Measurements from ENCODE around the gene TDRD7. TPM values are rescaled to one million over a fixed set of nuclear protein-coding genes. Genes with fewer than 3 reads are reported as not detected.

Gene TDRD7
- 1 to 10 TPM; 3.7 to 4.0 TPM for total RNA-seq

- Mint-ChIP-seq H3K9me3 (no peaks in the 10 kb centered on the region), H3K4me3 (peak within 1 kb of the TSS; percentile 84), H3K27ac (peak within 1 kb of the TSS; percentile 81), H3K4me1 (ENCODE audit: low read depth) (peaks cover 21% of the 10 kb centered on the region), H3K27me3 (peaks cover 19% of the 10 kb centered on the region), H3K36me3 (ENCODE audit: low read depth) (no peaks in the 10 kb centered on the region)
- TF ChIP-seq, protein P1, sequence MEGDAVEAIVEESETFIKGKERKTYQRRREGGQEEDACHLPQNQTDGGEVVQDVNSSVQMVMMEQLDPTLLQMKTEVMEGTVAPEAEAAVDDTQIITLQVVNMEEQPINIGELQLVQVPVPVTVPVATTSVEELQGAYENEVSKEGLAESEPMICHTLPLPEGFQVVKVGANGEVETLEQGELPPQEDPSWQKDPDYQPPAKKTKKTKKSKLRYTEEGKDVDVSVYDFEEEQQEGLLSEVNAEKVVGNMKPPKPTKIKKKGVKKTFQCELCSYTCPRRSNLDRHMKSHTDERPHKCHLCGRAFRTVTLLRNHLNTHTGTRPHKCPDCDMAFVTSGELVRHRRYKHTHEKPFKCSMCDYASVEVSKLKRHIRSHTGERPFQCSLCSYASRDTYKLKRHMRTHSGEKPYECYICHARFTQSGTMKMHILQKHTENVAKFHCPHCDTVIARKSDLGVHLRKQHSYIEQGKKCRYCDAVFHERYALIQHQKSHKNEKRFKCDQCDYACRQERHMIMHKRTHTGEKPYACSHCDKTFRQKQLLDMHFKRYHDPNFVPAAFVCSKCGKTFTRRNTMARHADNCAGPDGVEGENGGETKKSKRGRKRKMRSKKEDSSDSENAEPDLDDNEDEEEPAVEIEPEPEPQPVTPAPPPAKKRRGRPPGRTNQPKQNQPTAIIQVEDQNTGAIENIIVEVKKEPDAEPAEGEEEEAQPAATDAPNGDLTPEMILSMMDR (IDR thresholded peaks at IDR 0.05) = peak; percentile 99
- DNase-seq (peak; percentile 86), ATAC-seq (peak; percentile 89)
- POLR2A ChIA-PET = interaction anchor here (1.4 kb wide), 1 partner anchor 35 kb away, joined by 3 read pairs; no protein-coding TSS in a partner anchor
- CTCF ChIA-PET = interaction anchor here (0.8 to 10.4 kb wide), 15 partner anchors 10 to 556 kb away, joined by 3 to 55 read pairs (median 5); partner anchors contain the start of genes NCBP1, TMOD1 and TSTD2
- intact Hi-C loops (cut with micrococcal nuclease) = loop anchor here (5.0 kb wide), 2 partner anchors 90 to 185 kb away; partner anchors contain the start of gene TMOD1
Measured at GRCh38 chr9:97411789-97412625, at the start of gene TDRD7. Gene TDRD7 (plus strand): TSS chr9:97412096. CDS start chr9:97428466, 16,370 bp downstream.

GRCh38 chr9:97362777-97363545 is 48.9 kb upstream of the TDRD7 start:
- Mint-ChIP-seq H3K27me3 (no peaks in the 10 kb centered on the region), H3K27ac (no peak overlapping the region), H3K36me3 (ENCODE audit: low read depth) (peaks cover 2% of the 10 kb centered on the region), H3K4me3 (no peak overlapping the region), H3K9me3 (no peaks in the 10 kb centered on the region), H3K4me1 (ENCODE audit: low read depth) (peaks cover 3% of the 10 kb centered on the region)
- CTCF ChIA-PET = interaction anchor here (2.3 kb wide), 1 partner anchor 506 kb away, joined by 7 read pairs; no protein-coding TSS in a partner anchor
- no peak for DNase-seq
- intact Hi-C loops (cut with micrococcal nuclease) = no loop called here
- peak; percentile 30 for ATAC-seq
- POLR2A ChIA-PET = no interaction called here
- TF ChIP-seq, protein P1 (IDR thresholded peaks at IDR 0.05) = no peak

DNA sequence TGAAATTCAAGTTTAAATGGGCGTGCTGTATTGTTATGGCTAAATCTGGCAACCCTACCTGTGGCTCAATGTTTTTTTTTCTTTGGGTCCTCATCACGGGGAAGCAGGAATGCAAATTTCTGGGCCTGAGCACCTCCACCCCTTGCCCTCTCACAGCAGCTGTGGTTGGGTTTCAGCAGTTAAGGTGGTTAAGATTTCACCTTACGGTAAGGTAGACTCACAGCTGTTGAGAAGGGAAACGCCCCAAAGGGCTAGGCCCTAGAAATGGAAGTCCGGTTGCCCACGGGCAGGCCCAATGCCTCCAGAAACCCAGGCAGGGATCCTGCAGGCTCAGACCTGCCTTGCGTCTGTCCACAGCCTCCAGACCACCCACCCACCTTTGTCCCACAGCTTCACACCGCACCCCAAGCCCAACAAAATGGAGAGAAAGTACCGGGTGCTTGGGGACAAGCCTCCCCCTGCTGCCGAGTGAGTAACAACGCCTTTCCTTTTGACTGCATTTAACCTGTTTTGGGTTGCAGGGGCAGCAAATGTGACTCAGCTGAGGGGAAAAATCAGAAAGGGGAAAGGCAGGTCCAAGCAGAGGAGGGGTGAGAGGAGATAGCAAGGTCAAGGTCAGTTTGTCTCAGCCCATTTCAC is 48.1 kb upstream of the TDRD7 start:
- no peak for DNase-seq
- Mint-ChIP-seq H3K27ac (no peak overlapping the region), H3K4me1 (ENCODE audit: low read depth) (peaks cover 3% of the 10 kb centered on the region), H3K36me3 (ENCODE audit: low read depth) (peaks cover 5% of the 10 kb centered on the region), H3K9me3 (peaks cover 4% of the 10 kb centered on the region), H3K4me3 (no peak overlapping the region), H3K27me3 (no peaks in the 10 kb centered on the region)
- CTCF ChIA-PET = interaction anchor here (1.7 to 2.3 kb wide), 2 partner anchors 23 to 507 kb away, joined by 7 read pairs; no protein-coding TSS in a partner anchor
- no peak for ATAC-seq
- intact Hi-C loops (cut with micrococcal nuclease) = no loop called here
- TF ChIP-seq, protein P1 (IDR thresholded peaks at IDR 0.05) = no peak
- POLR2A ChIA-PET = no interaction called here

GRCh38 chr9:97364769-97365490 is 47.0 kb upstream of the TDRD7 start:
- ATAC-seq = no peak
- DNase-seq = no peak
- H3K27ac Mint-ChIP-seq = no peak overlapping the region
- CTCF ChIA-PET = interaction anchor here (1.7 to 2.3 kb wide), 2 partner anchors 22 to 508 kb away, joined by 7 read pairs; no protein-coding TSS in a partner anchor
- intact Hi-C loops (cut with micrococcal nuclease) = no loop called here
- H3K36me3 Mint-ChIP-seq (ENCODE audit: low read depth) = peaks cover 12% of the 10 kb centered on the region
- TF ChIP-seq, protein P1 (IDR thresholded peaks at IDR 0.05) = no peak
- H3K9me3 Mint-ChIP-seq = peaks cover 8% of the 10 kb centered on the region
- no peaks in the 10 kb centered on the region for H3K27me3 Mint-ChIP-seq
- peaks cover 3% of the 10 kb centered on the region for H3K4me1 Mint-ChIP-seq (ENCODE audit: low read depth)
- H3K4me3 Mint-ChIP-seq = no peak overlapping the region
- POLR2A ChIA-PET = no interaction called here

Data from activated CD8-positive, alpha-beta T cell treated with anti-CD3 and anti-CD28 coated beads for 36 hours (primary cell).